H1 (cell line): Measurements from ENCODE around the gene LINGO4. TPM values are rescaled to one million over a fixed set of nuclear protein-coding genes. Genes with fewer than 3 reads are reported as not detected.

Experiments
- CTCF ChIA-PET: fragments of 300-600 bp; sonication (Branson Sonifier 250); formaldehyde crosslinking; loops from one replicate; lab custom pipeline; 2021; ENCODE audit not compliant: partially characterized antibody; lab: Charles Lee
- POLR2A ChIA-PET: fragments of 300-600 bp; sonication (Branson Sonifier 250); formaldehyde crosslinking; loops from one replicate; lab custom pipeline; 2021; ENCODE audit warnings: inconsistent platforms; ENCODE audit not compliant: partially characterized antibody; lab: Charles Lee
- DNase-seq, 2 experiments: peaks; one replicate each; pipeline versions ENCODE4 v3.0.0 to v3.0.0-alpha.2; 2010 to 2022; ENCODE audit warnings: low spot score in 2 of 2, low read depth in 1 of 2, mixed read lengths in 1 of 2
- FAIRE-seq: peaks from 2 replicates; lab custom pipeline; 2011; peaks lifted over from hg19 to GRCh38; lab: Jason Lieb, UNC
- H2AFZ ChIP-seq: 2 replicates; pipeline ENCODE4 v1.8.1; 2012; ENCODE audit warnings: low read length, inconsistent platforms
- H2AK5ac ChIP-seq: 2 replicates; pipeline ENCODE4 v1.6.1; 2013; ENCODE audit warnings: low read depth, low read length
- H2BK120ac ChIP-seq: replicated peaks from 2 replicates; pipeline ENCODE3; 2013; ENCODE audit warnings: low read depth, low read length, inconsistent platforms
- H2BK12ac ChIP-seq: 2 replicates; pipeline ENCODE4 v1.6.1; 2013; ENCODE audit warnings: low read depth, low read length
- H2BK15ac ChIP-seq: 2 replicates; pipeline ENCODE4 v1.6.1; 2013; ENCODE audit warnings: low read length
- H2BK20ac ChIP-seq: 2 replicates; pipeline ENCODE4 v1.6.1; 2013; ENCODE audit warnings: low read length
- H2BK5ac ChIP-seq: 2 replicates; pipeline ENCODE4 v1.6.1; 2013; ENCODE audit warnings: low read depth, low read length
- H3K14ac ChIP-seq: 2 replicates; pipeline ENCODE4 v1.6.1; 2013; ENCODE audit warnings: inconsistent platforms; ENCODE audit not compliant: insufficient read length
- H3K18ac ChIP-seq: 2 replicates; pipeline ENCODE4 v1.6.1; 2013; ENCODE audit warnings: low read length; ENCODE audit errors: extremely low read depth
- H3K23ac ChIP-seq: 2 replicates; pipeline ENCODE4 v1.6.1; 2013; ENCODE audit warnings: inconsistent platforms; ENCODE audit not compliant: insufficient read length
- H3K23me2 ChIP-seq: 2 replicates; pipeline ENCODE4 v1.6.1; 2013; ENCODE audit warnings: low read depth, low read length
- H3K27ac ChIP-seq: 2 replicates; pipeline ENCODE4 v1.6.1; 2011; ENCODE audit warnings: low read depth, low read length, inconsistent platforms
- H3K27me3 ChIP-seq, 4 experiments: replicated peaks in 1 of 4; 1 replicate in 1 of 4; 2 replicates in 3 of 4; pipeline versions ENCODE4 v1.6.1 to v1.8.1; 2011 to 2013; ENCODE audit warnings: low read length in 3 of 4, mild to moderate bottlenecking in 3 of 4, inconsistent platforms in 2 of 4, mixed read lengths in 2 of 4, moderate library complexity in 1 of 4; ENCODE audit not compliant: control insufficient read depth in 3 of 4, insufficient read depth in 3 of 4; ENCODE audit errors: extremely low read depth in 1 of 4
- H3K36me3 ChIP-seq, 4 experiments: 2 replicates each; pipeline versions ENCODE4 v1.6.1 to v1.8.1; 2011 to 2013; ENCODE audit warnings: mild to moderate bottlenecking in 4 of 4, low read length in 3 of 4, moderate library complexity in 2 of 4, control low read depth in 1 of 4, inconsistent platforms in 1 of 4; ENCODE audit not compliant: insufficient read depth in 4 of 4, control insufficient read depth in 2 of 4
- H3K4ac ChIP-seq: replicated peaks from 2 replicates; pipeline ENCODE3; 2013; ENCODE audit warnings: low read length, low read depth, mixed read lengths, inconsistent platforms; ENCODE audit not compliant: insufficient read length
- H3K4me1 ChIP-seq, 4 experiments: replicated peaks in 1 of 4; 1 replicate in 1 of 4; 2 replicates in 3 of 4; pipeline versions ENCODE4 v1.6.1 to v1.8.1; 2011 to 2013; ENCODE audit warnings: low read length in 3 of 4, inconsistent platforms in 2 of 4, mixed read lengths in 1 of 4; ENCODE audit not compliant: insufficient read depth in 4 of 4, control insufficient read depth in 3 of 4
- H3K4me2 ChIP-seq, 2 experiments: 2 replicates each; pipeline versions ENCODE4 v1.6.1 to v1.8.1; 2011 to 2013; ENCODE audit warnings: low read depth in 2 of 2, low read length in 2 of 2, control low read depth in 1 of 2, inconsistent platforms in 1 of 2, mild to moderate bottlenecking in 1 of 2; ENCODE audit not compliant: insufficient read depth in 1 of 2
- H3K4me3 ChIP-seq, 4 experiments: fragments of 200-600, 300-600 bp in 1 of 4; sonication (generic), shearing (Covaris generic), sonication (Bioruptor Twin) in 1 of 4; 2 replicates each; pipeline versions ENCODE4 v1.5.1 to v1.8.1; 2011 to 2016; ENCODE audit warnings: low read length in 4 of 4, low read depth in 3 of 4, control low read depth in 2 of 4, inconsistent platforms in 2 of 4, mild to moderate bottlenecking in 2 of 4, mixed read lengths in 1 of 4, moderate library complexity in 1 of 4; ENCODE audit not compliant: insufficient read depth in 2 of 4; ENCODE audit errors: extremely low read depth in 1 of 4
- H3K56ac ChIP-seq: replicated peaks from 2 replicates; pipeline ENCODE3; 2013; ENCODE audit warnings: low read depth, mild to moderate bottlenecking, mixed read lengths, low read length, inconsistent platforms; ENCODE audit not compliant: insufficient read length
- H3K79me1 ChIP-seq: 2 replicates; pipeline ENCODE4 v1.6.1; 2013; ENCODE audit warnings: low read depth, low read length, control low read depth
- H3K79me2 ChIP-seq, 2 experiments: 2 replicates each; pipeline versions ENCODE4 v1.6.1 to v1.8.1; 2012 to 2013; ENCODE audit warnings: low read length in 2 of 2, mild to moderate bottlenecking in 2 of 2, inconsistent platforms in 1 of 2; ENCODE audit not compliant: insufficient read depth in 2 of 2, control insufficient read depth in 1 of 2
- H3K9ac ChIP-seq, 4 experiments: replicated peaks in 1 of 4; 1 replicate in 1 of 4; 2 replicates in 3 of 4; pipeline versions ENCODE4 v1.6.1 to v1.8.1; 2011 to 2013; ENCODE audit warnings: low read depth in 3 of 4, low read length in 3 of 4, control low read depth in 2 of 4, mild to moderate bottlenecking in 2 of 4, moderate library complexity in 2 of 4, inconsistent platforms in 1 of 4; ENCODE audit errors: extremely low read depth in 1 of 4
- H3K9me3 ChIP-seq, 2 experiments: 2 replicates each; pipeline versions ENCODE4 v1.6.1 to v1.8.1; 2012 to 2013; ENCODE audit warnings: mild to moderate bottlenecking in 2 of 2, moderate library complexity in 2 of 2, control low read depth in 1 of 2, inconsistent platforms in 1 of 2, low read depth in 1 of 2, low read length in 1 of 2, mixed read lengths in 1 of 2; ENCODE audit not compliant: insufficient read depth in 2 of 2
- H4K20me1 ChIP-seq, 2 experiments: replicated peaks in 1 of 2; 2 replicates each; pipeline versions ENCODE3 to v1.8.1; 2011 to 2013; ENCODE audit warnings: inconsistent platforms in 2 of 2, low read length in 2 of 2, mild to moderate bottlenecking in 1 of 2; ENCODE audit not compliant: insufficient read depth in 2 of 2, control insufficient read depth in 1 of 2
- H4K5ac ChIP-seq: 2 replicates; pipeline ENCODE4 v1.6.1; 2013; ENCODE audit warnings: low read length, low read depth, mixed read lengths, inconsistent platforms; ENCODE audit not compliant: insufficient read length
- H4K8ac ChIP-seq: 2 replicates; pipeline ENCODE4 v1.8.0; 2013; ENCODE audit warnings: mild to moderate bottlenecking, moderate library complexity, low read length, inconsistent platforms; ENCODE audit not compliant: insufficient read depth; ENCODE audit errors: extremely low read depth
- H4K91ac ChIP-seq: replicated peaks from 2 replicates; pipeline ENCODE3; 2013; ENCODE audit warnings: low read length, mixed read lengths, inconsistent platforms; ENCODE audit not compliant: insufficient read length
- BACH1 ChIP-seq: IDR thresholded peaks from 2 replicates; pipeline ENCODE4 v1.6.1; 2012; ENCODE audit warnings: low read length, improper control_type of control experiment
- BCL11A ChIP-seq, 2 experiments: IDR thresholded peaks; one replicate each; pipeline ENCODE4 v1.6.1; 2011; ENCODE audit warnings: low read depth in 2 of 2, low read length in 2 of 2, mild to moderate bottlenecking in 2 of 2
- EZH2 ChIP-seq: fragments of 200-600 bp; sonication (generic); IDR thresholded peaks from 2 replicates; pipeline ENCODE4 v1.7.1; 2012; ENCODE audit warnings: low read depth, mild to moderate bottlenecking, moderate library complexity, low read length, inconsistent platforms; ENCODE audit not compliant: severe bottlenecking
- KDM5A ChIP-seq: fragments of 200-600 bp; IDR thresholded peaks from 2 replicates; pipeline ENCODE4 v1.7.1; 2012; ENCODE audit warnings: mild to moderate bottlenecking, low read length, inconsistent platforms, mixed read lengths
- POLR2A ChIP-seq, 2 experiments: IDR thresholded peaks; 1 replicate in 1 of 2; 2 replicates in 1 of 2; pipeline ENCODE4 v1.6.1; 2011; ENCODE audit warnings: low read depth in 2 of 2, low read length in 2 of 2, mild to moderate bottlenecking in 2 of 2; ENCODE audit errors: control extremely low read depth in 1 of 2
- RBBP5 ChIP-seq: IDR thresholded peaks from 2 replicates; pipeline ENCODE4 v1.7.1; 2012; ENCODE audit warnings: low read depth, mild to moderate bottlenecking, inconsistent platforms, low read length, moderate library complexity, borderline replicate concordance
- SIRT6 ChIP-seq: IDR thresholded peaks from one replicate; pipeline ENCODE4 v1.7.1; 2012; ENCODE audit warnings: low read length, inconsistent platforms
- ZNF274 ChIP-seq: IDR thresholded peaks from 2 replicates; pipeline ENCODE4 v1.7.0; 2012; ENCODE audit warnings: low read length, borderline replicate concordance; ENCODE audit errors: extremely low read depth
- WGBS, 2 experiments: shearing (Covaris generic) in 1 of 2; methylation state at CpG; one replicate each; pipeline versions ENCODE4 v1.1.6 to v1.1.7; 2013 to 2015; ENCODE audit warnings: low lambda C conversion rate in 2 of 2, mixed read lengths in 2 of 2, inconsistent platforms in 1 of 2, low coverage in 1 of 2, missing lambda C conversion rate in 1 of 2; ENCODE audit not compliant: insufficient replicate concordance in 2 of 2, insufficient coverage in 1 of 2, insufficient read length in 1 of 2; ENCODE audit errors: extremely low coverage in 1 of 2, missing lambda C conversion rate in 1 of 2; 5-methylcytosine and 5-hydroxymethylcytosine counted together
- polyA plus RNA-seq, 7 experiments: library from polyadenylated mRNA; depleted of rRNA in 3 of 7; stranded (reverse) in 5 of 7; unstranded in 2 of 7; fragments of >200 nt in 5 of 7; fragments of 200-250 nt in 2 of 7; gene quantifications; 1 replicate in 5 of 7; 2 replicates in 1 of 7; 4 replicates in 1 of 7; pipeline versions ENCODE4 v1.2.1 to v1.2.3, GENCODE V29; 2011 to 2013; ENCODE audit warnings: missing spikeins in 2 of 7, mixed read lengths in 2 of 7
- total RNA-seq: library from RNA; stranded (reverse); fragmentation: NEBNext Ultra II Directional; extraction: Animal tissue kit (Norgen Biotek cat#: 25700); gene quantifications from 2 replicates; pipeline ENCODE4 v1.2.1, GENCODE V29; 2021
- TF ChIP-seq, protein P1 (sequence below): IDR thresholded peaks from 2 replicates; pipeline ENCODE4 v1.6.1; 2012; ENCODE audit warnings: inconsistent platforms
- TF ChIP-seq, protein P2 (sequence below), 3 experiments: IDR thresholded peaks; 1 replicate in 2 of 3; 2 replicates in 1 of 3; pipeline versions ENCODE4 v1.5.1 to v1.6.1; 2011; ENCODE audit warnings: low read length in 3 of 3, mild to moderate bottlenecking in 3 of 3, inconsistent platforms in 2 of 3, low read depth in 1 of 3, moderate library complexity in 1 of 3; ENCODE audit not compliant: insufficient read depth in 1 of 3; ENCODE audit errors: control extremely low read depth in 1 of 3

Gene LINGO4
- total and polyA plus RNA-seq, 2 of the 8 experiments (the other 6 are each of a cell fraction or from before 2014, with no cell fraction given) = 0.03 TPM; not detected in 1

DNA sequence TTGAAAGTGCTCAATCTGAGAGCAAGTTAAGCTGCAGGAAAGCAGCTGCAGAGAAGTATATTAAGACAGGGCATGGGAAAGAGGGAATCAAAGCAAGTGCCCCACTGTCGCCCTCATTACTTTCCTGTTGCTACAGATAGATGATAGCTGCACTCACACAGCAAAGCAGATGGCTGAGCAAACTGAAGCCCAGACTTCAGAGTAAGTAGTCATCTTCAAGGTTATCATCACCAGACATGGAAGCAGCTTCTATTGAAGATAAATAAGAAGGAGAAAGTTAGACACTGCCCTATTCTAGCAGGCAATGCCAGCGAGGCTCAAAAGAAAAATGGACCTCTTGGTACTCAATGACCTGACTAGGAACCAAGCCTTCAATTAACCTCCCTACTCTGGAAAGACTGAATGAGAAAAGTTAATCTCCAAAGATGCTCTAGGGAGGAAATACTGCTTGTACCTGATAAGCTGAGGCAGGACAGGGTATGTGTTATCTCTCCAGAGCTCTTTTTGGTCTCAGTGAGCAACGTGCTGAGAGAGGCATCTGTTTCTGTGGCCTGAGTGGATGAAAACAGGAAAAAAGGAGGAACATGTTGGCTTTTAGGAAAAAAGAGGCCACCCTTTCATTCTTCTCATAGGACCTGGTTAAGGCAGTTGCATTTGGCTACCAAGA, 30.8 kb downstream of the LINGO4 start:
- H3K4me1 ChIP-seq = no peaks in the 10 kb centered on the region
- no peaks in the 10 kb centered on the region for H4K20me1 ChIP-seq
- peaks cover 0 to 1% (median 0%) of the 10 kb centered on the region in 4 experiments; a peak in 1 of 7 replicates for H3K27me3 ChIP-seq
- no peak overlapping the region for H4K91ac ChIP-seq
- H3K56ac ChIP-seq = no peak overlapping the region
- whole genome bisulfite sequencing, 2 experiments = 71% methylated on average over 3 of the region's 3 CpGs; no CpG with 5 or more reads in 1 of the 2 experiments
- H2AFZ ChIP-seq = no peak overlapping the region
- ChIA-PET POLR2A (interaction anchor here (0.5 to 1.5 kb wide), 4 partner anchors 11 to 669 kb away, joined by 3 to 5 read pairs (median 4); partner anchors contain the start of gene MRPL9), CTCF (interaction anchor here (0.6 kb wide), 1 partner anchor 12 kb away, joined by 3 read pairs; no protein-coding TSS in a partner anchor)
- H4K8ac ChIP-seq = no peak overlapping the region
- H3K79me2 ChIP-seq = no peaks in the 10 kb centered on the region
- no peak overlapping the region for H3K9ac ChIP-seq
- H3K79me1 ChIP-seq = no peaks in the 10 kb centered on the region
- H3K4me3 ChIP-seq = no peak overlapping the region
- H3K23ac ChIP-seq = no peak overlapping the region
- no peak overlapping the region for H3K4me2 ChIP-seq
- peaks cover 0 to 2% of the 10 kb centered on the region in 2 experiments; a peak in 2 of 4 replicates for H3K9me3 ChIP-seq
- H2BK20ac ChIP-seq = no peak overlapping the region
- H2BK12ac ChIP-seq = no peak overlapping the region
- H2BK5ac ChIP-seq = no peak overlapping the region
- no peak overlapping the region for H2BK15ac ChIP-seq
- peaks cover 0 to 38% (median 11%) of the 10 kb centered on the region in 4 experiments; a peak in 6 of 8 replicates for H3K36me3 ChIP-seq
- no peak overlapping the region for H4K5ac ChIP-seq
- no peak for DNase-seq
- H3K27ac ChIP-seq = no peak overlapping the region
- H3K23me2 ChIP-seq = no peaks in the 10 kb centered on the region
- FAIRE-seq = no peak
- no peak overlapping the region for H3K14ac ChIP-seq
- H3K4ac ChIP-seq = no peak overlapping the region
- no peak overlapping the region for H2AK5ac ChIP-seq
- H2BK120ac ChIP-seq = no peak overlapping the region
- H3K18ac ChIP-seq = no peak overlapping the region
- TF ChIP-seq EZH2 (no peak), ZNF274 (no peak), BCL11A (IDR thresholded peaks at IDR 0.05; ENCODE audit: low read depth in 2 of 2, low read length in 2 of 2) (no peak), KDM5A (no peak), RBBP5 (no peak), POLR2A (IDR thresholded peaks at IDR 0.05; ENCODE audit: control extremely low read depth in 1 of 2, low read depth in 2 of 2, low read length in 2 of 2) (no peak), BACH1 (no peak), SIRT6 (no peak)
- TF ChIP-seq, protein P1, sequence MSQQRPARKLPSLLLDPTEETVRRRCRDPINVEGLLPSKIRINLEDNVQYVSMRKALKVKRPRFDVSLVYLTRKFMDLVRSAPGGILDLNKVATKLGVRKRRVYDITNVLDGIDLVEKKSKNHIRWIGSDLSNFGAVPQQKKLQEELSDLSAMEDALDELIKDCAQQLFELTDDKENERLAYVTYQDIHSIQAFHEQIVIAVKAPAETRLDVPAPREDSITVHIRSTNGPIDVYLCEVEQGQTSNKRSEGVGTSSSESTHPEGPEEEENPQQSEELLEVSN = no peak
- TF ChIP-seq, protein P2, sequence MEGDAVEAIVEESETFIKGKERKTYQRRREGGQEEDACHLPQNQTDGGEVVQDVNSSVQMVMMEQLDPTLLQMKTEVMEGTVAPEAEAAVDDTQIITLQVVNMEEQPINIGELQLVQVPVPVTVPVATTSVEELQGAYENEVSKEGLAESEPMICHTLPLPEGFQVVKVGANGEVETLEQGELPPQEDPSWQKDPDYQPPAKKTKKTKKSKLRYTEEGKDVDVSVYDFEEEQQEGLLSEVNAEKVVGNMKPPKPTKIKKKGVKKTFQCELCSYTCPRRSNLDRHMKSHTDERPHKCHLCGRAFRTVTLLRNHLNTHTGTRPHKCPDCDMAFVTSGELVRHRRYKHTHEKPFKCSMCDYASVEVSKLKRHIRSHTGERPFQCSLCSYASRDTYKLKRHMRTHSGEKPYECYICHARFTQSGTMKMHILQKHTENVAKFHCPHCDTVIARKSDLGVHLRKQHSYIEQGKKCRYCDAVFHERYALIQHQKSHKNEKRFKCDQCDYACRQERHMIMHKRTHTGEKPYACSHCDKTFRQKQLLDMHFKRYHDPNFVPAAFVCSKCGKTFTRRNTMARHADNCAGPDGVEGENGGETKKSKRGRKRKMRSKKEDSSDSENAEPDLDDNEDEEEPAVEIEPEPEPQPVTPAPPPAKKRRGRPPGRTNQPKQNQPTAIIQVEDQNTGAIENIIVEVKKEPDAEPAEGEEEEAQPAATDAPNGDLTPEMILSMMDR (IDR thresholded peaks at IDR 0.05; ENCODE audit: control extremely low read depth in 1 of 3, insufficient read depth in 1 of 3, low read depth in 1 of 3, low read length in 3 of 3) = no peak
